Fibroblast of skin of scalp (primary cell): Measurements from ENCODE around the gene VDR.
"Not testable (repeated sequence)": the region's sequence is repeated elsewhere in the genome, so short reads cannot be mapped to it uniquely, and the experiment has no call there.

ENCODE experiments used
- DNase-seq: peaks from one replicate; pipeline ENCODE4 v3.0.0-alpha.2; 2013

VDR gene

GRCh38 chr12:47846294-47846996 is 58.3 kb downstream of the VDR start:
- DNase-seq: no peak

- no peak for DNase-seq
Measured at GRCh38 chr12:47845081-47845480, 59.7 kb downstream of the VDR start.

GRCh38 chr12:47844264-47845019 is 60.4 kb downstream of the VDR start:
- DNase-seq: no peak

GRCh38 chr12:47843226-47843980 is 61.4 kb downstream of the VDR start:
- no peak for DNase-seq

GRCh38 chr12:47842543-47842942 is 62.3 kb downstream of the VDR start:
- DNase-seq: not testable (repeated sequence)

GRCh38 chr12:47841910-47842309 is 62.9 kb downstream of the VDR start:
- no peak for DNase-seq

- no peak for DNase-seq
Measured at GRCh38 chr12:47841501-47841900, 63.3 kb downstream of the VDR start.

GRCh38 chr12:47840571-47840970 is 64.2 kb downstream of the VDR start:
- DNase-seq: no peak

- DNase-seq: peak; percentile 80
Measured at GRCh38 chr12:47839214-47839876, 65.4 kb downstream of the VDR start.

- peak; percentile 57 for DNase-seq
Measured at GRCh38 chr12:47838286-47838931, 66.4 kb downstream of the VDR start.

- peak; percentile 73 for DNase-seq
Measured at GRCh38 chr12:47837190-47838171, 67.3 kb downstream of the VDR start.

- no peak for DNase-seq
Measured at GRCh38 chr12:47835831-47836155, 69.0 kb downstream of the VDR start.

GRCh38 chr12:47835006-47835830 is 69.6 kb downstream of the VDR start:
- DNase-seq: no peak

- no peak for DNase-seq
Measured at GRCh38 chr12:47834199-47834903, 70.4 kb downstream of the VDR start.

GRCh38 chr12:47833591-47834012 is 71.2 kb downstream of the VDR start:
- no peak for DNase-seq

- DNase-seq: no peak
Measured at GRCh38 chr12:47832263-47832933, 72.4 kb downstream of the VDR start.

- no peak for DNase-seq
Measured at GRCh38 chr12:47829584-47829983, 75.2 kb downstream of the VDR start.

GRCh38 chr12:47828976-47829482 is 75.8 kb downstream of the VDR start:
- peak; percentile 85 for DNase-seq
